Activated T-cell treated with anti-CD3 and anti-CD28 coated beads, Interleukin-2, amount 50 U/mL, for 24 hours (primary cell): Measurements from ENCODE around the gene PNLIPRP2.

Experiments
- DNase-seq: peaks from one replicate; pipeline ENCODE4 v3.0.0-alpha.2; 2020
- H3K27ac Mint-ChIP-seq: 2 replicates; pipeline ENCODE4 v1.8.0; 2020; ENCODE audit warnings: mild to moderate bottlenecking, mixed read lengths
- H3K27me3 Mint-ChIP-seq: 2 replicates; pipeline ENCODE4 v1.8.0; 2020; ENCODE audit warnings: mixed read lengths
- H3K36me3 Mint-ChIP-seq: 2 replicates; pipeline ENCODE4 v1.8.0; 2020; ENCODE audit warnings: low read depth, mixed read lengths
- H3K4me1 Mint-ChIP-seq: 2 replicates; pipeline ENCODE4 v1.8.0; 2020; ENCODE audit warnings: low read depth, mixed read lengths
- H3K4me3 Mint-ChIP-seq: 2 replicates; pipeline ENCODE4 v1.8.0; 2020; ENCODE audit warnings: mild to moderate bottlenecking, moderate library complexity, mixed read lengths
- H3K9me3 Mint-ChIP-seq: 2 replicates; pipeline ENCODE4 v1.8.0; 2020; ENCODE audit warnings: mixed read lengths

PNLIPRP2 gene

GRCh38 chr10:116657863-116658551, 37.3 kb downstream of the PNLIPRP2 start:
- no peak for DNase-seq
- H3K27me3 Mint-ChIP-seq: peaks cover 49% of the 10 kb centered on the region
- no peak overlapping the region for H3K27ac Mint-ChIP-seq
- no peak overlapping the region for H3K4me3 Mint-ChIP-seq
- H3K36me3 Mint-ChIP-seq: no peaks in the 10 kb centered on the region
- no peaks in the 10 kb centered on the region for H3K9me3 Mint-ChIP-seq
- no peaks in the 10 kb centered on the region for H3K4me1 Mint-ChIP-seq

DNA sequence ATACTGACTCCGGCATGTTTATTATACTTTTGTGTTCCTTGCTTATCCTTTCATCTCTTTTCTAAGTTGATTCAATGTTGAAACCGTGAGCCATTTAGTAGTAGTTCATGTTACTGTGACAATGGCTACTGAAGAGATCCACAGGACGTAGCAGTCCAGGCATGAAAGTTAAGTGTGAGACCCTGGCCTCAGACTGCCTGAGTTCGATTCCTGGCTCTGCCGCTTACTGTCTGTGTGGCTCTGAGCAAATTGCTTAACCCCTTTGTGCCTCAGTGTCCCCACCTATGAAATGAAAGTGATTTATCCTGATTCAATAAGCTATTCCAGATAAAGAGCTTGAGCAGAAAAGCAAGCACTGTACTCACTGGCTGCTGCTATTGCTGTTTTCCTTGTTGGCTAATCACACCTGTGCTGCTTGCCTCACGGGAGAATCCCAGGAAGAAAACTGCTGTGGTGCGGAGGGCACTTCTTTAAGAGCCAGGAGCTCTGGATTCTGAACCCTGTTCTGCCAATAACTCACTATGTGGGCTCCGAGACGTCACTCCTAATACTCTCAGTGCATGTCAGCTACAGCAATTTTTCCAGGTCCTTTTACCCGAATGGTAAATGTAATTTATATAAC, 38.4 kb downstream of the PNLIPRP2 start:
- H3K4me3 Mint-ChIP-seq: no peak overlapping the region
- H3K4me1 Mint-ChIP-seq: no peaks in the 10 kb centered on the region
- no peak for DNase-seq
- H3K36me3 Mint-ChIP-seq: no peaks in the 10 kb centered on the region
- H3K27ac Mint-ChIP-seq: no peak overlapping the region
- H3K9me3 Mint-ChIP-seq: no peaks in the 10 kb centered on the region
- peaks cover 43% of the 10 kb centered on the region for H3K27me3 Mint-ChIP-seq

DNA sequence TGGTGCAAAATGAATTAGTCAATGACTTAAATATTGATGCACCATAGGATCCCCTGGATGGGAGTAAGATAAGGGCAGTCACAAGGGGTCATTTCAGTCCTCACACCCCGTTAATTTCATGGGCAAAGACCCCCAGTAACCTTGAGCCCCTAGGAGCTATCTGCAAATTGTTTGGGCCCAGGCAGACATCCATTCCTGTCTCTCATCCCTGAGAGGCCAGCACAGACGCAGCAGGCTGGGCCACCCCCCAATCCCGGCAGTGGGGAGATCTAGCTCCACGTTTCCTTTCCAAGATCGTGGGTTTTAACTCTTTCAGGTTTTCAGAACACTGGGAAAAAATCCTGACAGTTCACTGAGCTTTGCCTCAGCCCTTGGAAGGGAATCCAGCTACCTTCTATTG, 40.1 kb downstream of the PNLIPRP2 start:
- Mint-ChIP-seq H3K4me3 (no peak overlapping the region), H3K4me1 (no peaks in the 10 kb centered on the region), H3K36me3 (no peaks in the 10 kb centered on the region), H3K27me3 (peaks cover 34% of the 10 kb centered on the region), H3K27ac (no peak overlapping the region), H3K9me3 (no peaks in the 10 kb centered on the region)
- DNase-seq: no peak

- Mint-ChIP-seq H3K4me3 (no peak overlapping the region), H3K27ac (no peak overlapping the region), H3K9me3 (no peaks in the 10 kb centered on the region), H3K4me1 (no peaks in the 10 kb centered on the region), H3K36me3 (no peaks in the 10 kb centered on the region), H3K27me3 (peaks cover 24% of the 10 kb centered on the region)
- DNase-seq: no peak
These were observed 42.6 kb downstream of the PNLIPRP2 start for GRCh38 chr10:116663342-116663741.

GRCh38 chr10:116664631-116665030, 43.9 kb downstream of the PNLIPRP2 start:
- Mint-ChIP-seq H3K27me3 (peaks cover 30% of the 10 kb centered on the region), H3K27ac (no peak overlapping the region), H3K4me3 (no peak overlapping the region), H3K36me3 (no peaks in the 10 kb centered on the region), H3K4me1 (no peaks in the 10 kb centered on the region), H3K9me3 (no peaks in the 10 kb centered on the region)
- DNase-seq: no peak

- no peaks in the 10 kb centered on the region for H3K4me1 Mint-ChIP-seq
- no peaks in the 10 kb centered on the region for H3K36me3 Mint-ChIP-seq
- H3K4me3 Mint-ChIP-seq: no peak overlapping the region
- no peak for DNase-seq
- no peak overlapping the region for H3K27ac Mint-ChIP-seq
- H3K27me3 Mint-ChIP-seq: peaks cover 34% of the 10 kb centered on the region
- no peaks in the 10 kb centered on the region for H3K9me3 Mint-ChIP-seq
These were observed 44.9 kb downstream of the PNLIPRP2 start for GRCh38 chr10:116665541-116666125.

DNA sequence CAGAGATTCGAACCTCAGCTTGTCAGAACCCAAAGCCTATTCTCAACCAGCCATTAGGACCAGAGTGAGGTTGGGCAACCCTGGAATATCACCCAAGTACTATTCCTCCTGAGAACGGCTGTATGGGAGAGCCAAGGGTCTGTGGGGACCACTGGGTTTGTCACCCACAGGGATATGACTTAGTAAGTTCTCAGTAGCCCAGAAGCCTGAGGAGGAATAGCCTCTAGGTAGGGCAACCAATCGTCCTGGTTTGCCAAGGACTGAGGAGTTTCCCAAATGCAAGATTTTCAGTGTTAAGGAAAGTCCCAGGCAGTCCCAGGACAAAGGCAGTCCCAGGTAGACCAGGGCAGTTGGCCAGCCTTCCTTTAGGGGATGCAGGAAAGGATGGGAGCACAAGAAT, 46.7 kb downstream of the PNLIPRP2 start:
- no peak overlapping the region for H3K4me3 Mint-ChIP-seq
- peaks cover 49% of the 10 kb centered on the region for H3K27me3 Mint-ChIP-seq
- no peak overlapping the region for H3K27ac Mint-ChIP-seq
- no peaks in the 10 kb centered on the region for H3K4me1 Mint-ChIP-seq
- H3K9me3 Mint-ChIP-seq: no peaks in the 10 kb centered on the region
- no peaks in the 10 kb centered on the region for H3K36me3 Mint-ChIP-seq
- DNase-seq: no peak

DNA sequence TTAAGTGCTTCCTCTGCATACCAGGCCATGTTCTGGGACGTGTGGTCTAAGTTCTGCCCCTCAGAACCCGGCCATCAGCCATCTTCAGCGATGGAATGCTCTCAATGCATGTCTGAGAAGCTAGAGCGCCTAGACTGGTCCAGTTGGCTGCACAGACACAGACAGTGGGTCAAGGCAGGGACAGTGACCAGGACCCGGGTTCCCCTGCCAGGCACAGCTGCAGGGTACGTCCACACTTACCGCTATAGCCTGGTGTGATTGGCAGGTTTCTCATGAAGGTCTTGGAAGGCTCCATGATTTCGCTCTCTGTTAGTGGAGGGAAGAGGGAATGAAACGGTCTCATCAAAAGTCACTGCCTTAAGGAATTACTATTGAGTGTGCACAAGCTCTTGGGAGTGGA, 47.3 kb downstream of the PNLIPRP2 start:
- H3K9me3 Mint-ChIP-seq: no peaks in the 10 kb centered on the region
- H3K27me3 Mint-ChIP-seq: peaks cover 46% of the 10 kb centered on the region
- no peaks in the 10 kb centered on the region for H3K4me1 Mint-ChIP-seq
- no peaks in the 10 kb centered on the region for H3K36me3 Mint-ChIP-seq
- H3K27ac Mint-ChIP-seq: no peak overlapping the region
- no peak overlapping the region for H3K4me3 Mint-ChIP-seq
- no peak for DNase-seq

DNA sequence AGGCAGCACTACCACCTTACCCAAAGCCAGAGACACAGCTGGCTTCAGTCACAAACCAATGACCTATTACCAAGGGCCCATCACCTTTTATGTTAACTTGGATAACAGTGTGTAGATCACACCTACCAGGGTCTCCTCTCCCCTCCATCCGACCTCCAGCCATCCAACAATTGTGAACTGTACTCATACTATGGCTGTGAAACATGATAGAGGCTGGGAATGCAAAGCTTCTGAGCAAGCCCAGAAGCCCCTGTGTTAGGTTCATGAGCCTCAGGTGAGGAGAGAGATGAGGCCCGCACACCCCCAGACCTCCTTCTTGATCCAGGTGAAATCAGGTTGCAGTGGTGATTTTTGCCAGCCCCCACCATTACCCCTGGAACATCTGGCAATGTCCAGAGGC, 47.7 kb downstream of the PNLIPRP2 start:
- Mint-ChIP-seq H3K4me1 (no peaks in the 10 kb centered on the region), H3K27ac (no peak overlapping the region), H3K27me3 (peaks cover 46% of the 10 kb centered on the region), H3K9me3 (no peaks in the 10 kb centered on the region), H3K36me3 (no peaks in the 10 kb centered on the region), H3K4me3 (no peak overlapping the region)
- no peak for DNase-seq

GRCh38 chr10:116669080-116669479, 48.3 kb downstream of the PNLIPRP2 start:
- peaks cover 43% of the 10 kb centered on the region for H3K27me3 Mint-ChIP-seq
- no peaks in the 10 kb centered on the region for H3K36me3 Mint-ChIP-seq
- DNase-seq: no peak
- no peak overlapping the region for H3K4me3 Mint-ChIP-seq
- no peaks in the 10 kb centered on the region for H3K4me1 Mint-ChIP-seq
- no peak overlapping the region for H3K27ac Mint-ChIP-seq
- no peaks in the 10 kb centered on the region for H3K9me3 Mint-ChIP-seq

DNA sequence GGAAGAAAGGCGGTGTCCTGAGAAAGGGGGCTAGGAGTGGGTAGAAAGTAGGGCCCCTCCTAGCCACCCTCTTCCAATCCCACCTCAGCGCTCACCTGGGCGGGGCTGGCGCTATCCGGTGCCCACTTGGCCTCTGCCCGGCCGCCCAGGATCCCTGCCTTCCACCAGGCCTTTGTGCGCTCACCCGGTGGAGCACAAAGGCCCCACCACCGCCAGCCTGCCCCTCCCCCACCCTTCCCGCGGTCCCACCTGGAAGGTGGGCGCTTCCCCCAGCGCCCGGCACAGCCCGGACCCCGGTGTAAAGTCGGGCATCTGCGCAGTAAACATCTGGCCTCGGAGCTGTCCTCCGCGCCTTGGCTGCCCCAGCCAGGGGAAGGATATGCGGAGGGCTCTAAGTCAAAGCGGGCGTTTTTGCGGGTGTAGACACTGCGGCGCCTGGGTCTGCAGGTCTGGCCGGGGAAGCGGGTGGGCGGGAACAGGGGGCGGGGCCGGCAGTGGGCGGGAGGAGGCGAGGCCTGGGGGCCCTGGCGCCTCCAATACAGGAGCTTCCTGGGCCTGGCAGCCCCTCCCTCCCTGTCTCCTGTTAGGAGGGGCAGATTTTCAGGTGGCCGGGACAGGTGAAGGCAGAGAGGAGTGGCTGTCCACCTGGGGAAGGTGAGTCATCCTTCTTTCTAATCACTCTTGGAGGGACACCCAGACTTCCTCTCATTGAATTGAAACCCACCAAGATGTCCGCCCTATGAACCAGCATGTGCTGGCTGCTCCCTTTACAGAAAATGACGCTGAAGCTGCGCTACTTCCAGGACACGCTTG, 49.3 kb downstream of the PNLIPRP2 start:
- Mint-ChIP-seq H3K27ac (no peak overlapping the region), H3K27me3 (peaks cover 42% of the 10 kb centered on the region), H3K4me3 (no peak overlapping the region), H3K9me3 (no peaks in the 10 kb centered on the region), H3K4me1 (no peaks in the 10 kb centered on the region), H3K36me3 (no peaks in the 10 kb centered on the region)
- DNase-seq: no peak

GRCh38 chr10:116670706-116671105, 50.0 kb downstream of the PNLIPRP2 start:
- Mint-ChIP-seq H3K9me3 (no peaks in the 10 kb centered on the region), H3K27me3 (peaks cover 42% of the 10 kb centered on the region), H3K27ac (no peak overlapping the region), H3K4me3 (no peak overlapping the region), H3K4me1 (no peaks in the 10 kb centered on the region), H3K36me3 (no peaks in the 10 kb centered on the region)
- no peak for DNase-seq

DNA sequence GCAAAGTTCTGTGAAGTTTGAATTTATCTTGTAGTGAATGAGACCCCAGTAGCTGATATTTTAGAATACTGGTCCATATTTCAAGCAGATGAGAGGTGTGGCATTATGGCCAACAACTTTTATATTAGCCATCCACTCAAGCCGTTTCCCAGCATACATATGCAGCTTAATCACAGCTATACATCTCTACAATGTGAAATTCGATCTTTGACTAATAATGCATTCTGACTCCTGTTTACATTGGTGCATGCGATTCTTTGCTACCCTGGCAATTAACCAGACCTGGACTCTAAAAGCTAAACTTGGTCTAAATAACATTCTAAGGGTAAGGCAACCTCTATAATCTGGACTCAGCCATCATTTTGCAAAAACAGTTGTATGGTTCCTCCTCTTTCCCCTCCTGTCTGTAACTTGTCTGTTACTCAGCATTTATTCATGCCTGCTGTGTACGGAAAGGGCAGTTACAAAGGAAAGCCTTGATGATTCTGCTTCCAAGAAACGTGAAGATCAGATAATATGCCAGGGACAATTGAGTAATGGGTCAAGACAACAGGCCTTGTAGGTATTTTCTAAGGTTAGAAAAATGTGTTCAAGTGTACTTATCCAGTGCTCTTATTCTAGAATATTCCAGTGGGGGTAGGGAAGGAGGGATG, 50.6 kb downstream of the PNLIPRP2 start:
- peaks cover 42% of the 10 kb centered on the region for H3K27me3 Mint-ChIP-seq
- no peak for DNase-seq
- H3K36me3 Mint-ChIP-seq: no peaks in the 10 kb centered on the region

GRCh38 chr10:116672891-116673290, 52.1 kb downstream of the PNLIPRP2 start:
- no peaks in the 10 kb centered on the region for H3K36me3 Mint-ChIP-seq
- peaks cover 41% of the 10 kb centered on the region for H3K27me3 Mint-ChIP-seq
- H3K27ac Mint-ChIP-seq: no peak overlapping the region
- no peaks in the 10 kb centered on the region for H3K9me3 Mint-ChIP-seq
- no peak for DNase-seq
- no peak overlapping the region for H3K4me3 Mint-ChIP-seq
- no peaks in the 10 kb centered on the region for H3K4me1 Mint-ChIP-seq

More for the DNA sequence above, 50.6 kb downstream of the PNLIPRP2 start:
- H3K4me1 Mint-ChIP-seq: no peaks in the 10 kb centered on the region
- no peaks in the 10 kb centered on the region for H3K9me3 Mint-ChIP-seq
- no peak overlapping the region for H3K4me3 Mint-ChIP-seq
- no peak overlapping the region for H3K27ac Mint-ChIP-seq
